Lower leg skin (tissue), 4 donors: ENCODE results near the gene ENDOV. TPM values are rescaled to one million over a fixed set of nuclear protein-coding genes. Genes with fewer than 3 reads are reported as not detected.

Experiments used
- DNase-seq, 2 donors: peaks; one replicate each; pipeline ENCODE4 v3.0.0-alpha.2; 2019; ENCODE audit warnings: low spot score in 2 of 2
- H3K4me3 ChIP-seq: fragments of 200-600 bp; sonication (generic); 2 replicates; pipeline ENCODE4 v1.5.1; 2017; ENCODE audit warnings: mild to moderate bottlenecking, low read depth; ENCODE audit not compliant: poor library complexity, severe bottlenecking
- POLR2A ChIP-seq, 2 donors: fragments of 450-650 bp; IDR thresholded peaks; one replicate each; pipeline ENCODE4 v1.6.1; 2016 to 2017; ENCODE audit warnings: antibody characterized with exemption in 2 of 2, mild to moderate bottlenecking in 1 of 2, moderate library complexity in 1 of 2
- WGBS, 2 donors: methylation state at CpG; one replicate each; pipeline ENCODE4 v1.1.5; 2018; 5-methylcytosine and 5-hydroxymethylcytosine counted together
- intact Hi-C: fragments of 100-400 bp; cut with DNase I; formaldehyde crosslinking; loops from one replicate; pipeline ENCODE4 v1.15.0; 2023; ENCODE audit warnings: low total_unique reads
- total RNA-seq, 4 donors: library from RNA; depleted of rRNA; stranded (reverse); fragments of >200 nt; gene quantifications; one replicate each; pipeline ENCODE4 v1.1.0, GENCODE V29; 2016
- TF ChIP-seq, protein P1 (sequence below), 3 donors: fragments of 450-650 bp; IDR thresholded peaks; one replicate each; pipeline ENCODE4 v1.5.1; 2016; ENCODE audit warnings: antibody characterized with exemption in 3 of 3, mild to moderate bottlenecking in 3 of 3, moderate library complexity in 2 of 3

Gene ENDOV
- total RNA-seq, 4 donors from 2014 or later: 13.7 to 26.8 (median 21.3) TPM

DNA sequence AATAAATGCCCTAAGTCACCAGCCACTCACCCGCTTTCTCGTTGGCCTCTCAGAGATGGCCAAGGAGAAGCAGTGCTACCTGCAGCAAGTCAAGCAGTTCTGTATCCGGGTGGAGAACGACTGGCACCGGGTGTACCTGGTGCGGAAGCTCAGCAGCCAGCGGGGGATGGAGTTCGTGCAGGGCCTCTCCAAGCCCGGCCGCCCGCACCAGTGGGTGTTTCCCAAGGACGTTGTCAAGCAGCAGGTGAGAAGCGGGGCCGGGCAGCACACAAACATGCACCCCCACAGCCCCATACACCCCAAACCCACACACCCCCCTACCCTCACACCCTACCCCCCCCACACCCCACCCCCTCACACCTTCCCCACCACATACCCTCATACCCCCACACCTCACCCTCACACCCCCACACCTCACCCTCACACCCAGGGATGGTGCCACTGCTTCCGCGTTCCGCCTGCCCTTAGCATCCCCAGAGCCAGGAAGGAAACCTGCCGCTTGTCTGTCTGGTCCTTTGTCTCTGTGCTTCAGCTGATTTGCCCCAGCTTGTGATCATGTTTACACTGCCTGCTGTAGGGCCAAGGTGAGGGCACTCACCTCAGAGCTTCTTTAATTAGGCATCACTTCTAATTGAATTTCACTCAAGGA, 41.9 kb upstream of the ENDOV start:
- no peak for DNase-seq
- TF ChIP-seq, protein P1, sequence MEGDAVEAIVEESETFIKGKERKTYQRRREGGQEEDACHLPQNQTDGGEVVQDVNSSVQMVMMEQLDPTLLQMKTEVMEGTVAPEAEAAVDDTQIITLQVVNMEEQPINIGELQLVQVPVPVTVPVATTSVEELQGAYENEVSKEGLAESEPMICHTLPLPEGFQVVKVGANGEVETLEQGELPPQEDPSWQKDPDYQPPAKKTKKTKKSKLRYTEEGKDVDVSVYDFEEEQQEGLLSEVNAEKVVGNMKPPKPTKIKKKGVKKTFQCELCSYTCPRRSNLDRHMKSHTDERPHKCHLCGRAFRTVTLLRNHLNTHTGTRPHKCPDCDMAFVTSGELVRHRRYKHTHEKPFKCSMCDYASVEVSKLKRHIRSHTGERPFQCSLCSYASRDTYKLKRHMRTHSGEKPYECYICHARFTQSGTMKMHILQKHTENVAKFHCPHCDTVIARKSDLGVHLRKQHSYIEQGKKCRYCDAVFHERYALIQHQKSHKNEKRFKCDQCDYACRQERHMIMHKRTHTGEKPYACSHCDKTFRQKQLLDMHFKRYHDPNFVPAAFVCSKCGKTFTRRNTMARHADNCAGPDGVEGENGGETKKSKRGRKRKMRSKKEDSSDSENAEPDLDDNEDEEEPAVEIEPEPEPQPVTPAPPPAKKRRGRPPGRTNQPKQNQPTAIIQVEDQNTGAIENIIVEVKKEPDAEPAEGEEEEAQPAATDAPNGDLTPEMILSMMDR (IDR thresholded peaks at IDR 0.05): no peak
- no peak overlapping the region for H3K4me3 ChIP-seq
- intact Hi-C loops: no loop called here
- WGBS, 2 donors: 92% methylated on average over 18 of the region's 18 CpGs

DNA sequence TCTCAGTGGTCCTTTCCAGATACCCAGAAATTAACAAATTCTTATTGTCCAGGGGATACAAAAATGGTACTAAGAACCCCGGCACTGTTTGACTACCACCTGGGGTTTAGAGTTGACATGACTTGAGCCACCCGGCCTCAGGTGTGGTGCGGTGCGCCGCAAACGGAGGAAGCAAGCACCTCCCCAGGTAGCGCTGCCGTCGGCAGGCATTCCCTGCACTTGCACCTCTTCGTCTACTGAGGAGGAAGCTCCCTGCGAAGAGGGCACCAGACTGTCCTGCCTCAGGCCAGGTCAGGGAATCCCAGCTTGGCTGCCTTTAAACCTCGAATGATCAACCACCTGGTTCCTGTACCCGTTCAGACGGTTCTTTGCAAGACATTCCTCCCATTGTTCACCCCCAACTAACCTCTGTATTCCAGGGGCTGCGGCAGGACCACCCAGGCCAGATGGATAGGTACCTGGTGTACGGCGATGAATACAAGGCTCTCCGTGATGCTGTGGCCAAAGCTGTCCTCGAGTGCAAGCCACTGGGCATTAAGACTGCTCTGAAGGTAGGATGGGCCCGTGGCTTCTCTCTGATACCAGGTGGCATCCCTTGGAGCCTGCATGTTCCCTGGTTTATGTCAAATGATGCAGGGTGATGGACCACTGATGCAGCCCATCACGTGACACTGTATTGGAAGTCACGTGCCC, 40.8 kb upstream of the ENDOV start:
- no peak overlapping the region for H3K4me3 ChIP-seq
- intact Hi-C loops: no loop called here
- WGBS, 2 donors: 90 to 94% methylated on average over 21 to 22 of the region's 22 CpGs
- DNase-seq: no peak
- TF ChIP-seq, protein P1 (IDR thresholded peaks at IDR 0.05): no peak

GRCh38 chr17:80374732-80375585, 40.0 kb upstream of the ENDOV start:
- TF ChIP-seq, protein P1 (IDR thresholded peaks at IDR 0.05): no peak
- TF ChIP-seq POLR2A (IDR thresholded peaks at IDR 0.05): no peak
- intact Hi-C loops: no loop called here
- H3K4me3 ChIP-seq: no peak overlapping the region
- WGBS, 2 donors: 77 to 85% methylated on average over 14 of the region's 14 CpGs
- DNase-seq: no peak

DNA sequence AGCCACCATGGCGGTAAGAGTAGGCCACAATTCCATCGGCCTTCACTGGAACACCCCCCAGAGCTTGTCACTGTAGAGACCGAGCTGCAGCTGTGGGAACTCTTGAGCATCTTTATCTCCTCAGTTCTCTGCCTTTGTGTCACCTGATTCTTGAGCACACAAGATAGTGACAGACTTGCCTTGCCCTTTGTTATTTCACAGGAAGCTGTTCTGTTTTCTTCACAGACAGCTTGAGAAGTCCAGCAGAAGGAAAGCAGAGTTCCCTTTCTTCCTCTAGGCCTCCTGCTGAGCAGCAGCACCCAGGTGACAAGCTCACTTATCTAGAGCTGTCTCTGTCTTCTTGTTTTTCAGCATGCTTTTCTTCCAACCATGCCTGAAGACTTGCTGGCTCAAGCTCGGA, 38.4 kb upstream of the ENDOV start:
- intact Hi-C loops: no loop called here
- DNase-seq: no peak
- TF ChIP-seq POLR2A (IDR thresholded peaks at IDR 0.05): no peak
- TF ChIP-seq, protein P1 (IDR thresholded peaks at IDR 0.05): no peak
- no peak overlapping the region for H3K4me3 ChIP-seq
- 94 to 98% methylated on average over 4 of the region's 4 CpGs for WGBS, 2 donors

- no peak for DNase-seq
- intact Hi-C loops: no loop called here
- WGBS, 2 donors: 84 to 89% methylated on average over 7 to 9 of the region's 9 CpGs
- TF ChIP-seq, protein P1 (IDR thresholded peaks at IDR 0.05): no peak
- no peak for TF ChIP-seq POLR2A (IDR thresholded peaks at IDR 0.05)
- H3K4me3 ChIP-seq: no peak overlapping the region
Measured at GRCh38 chr17:80377798-80378197, 37.2 kb upstream of the ENDOV start.
